ENCODE results near the gene DRAM1. TPM values are rescaled to one million over a fixed set of nuclear protein-coding genes. Genes with fewer than 3 reads are reported as not detected.

Gene DRAM1
- polyA plus RNA-seq, 1 experiment = 57.5 TPM

DNA sequence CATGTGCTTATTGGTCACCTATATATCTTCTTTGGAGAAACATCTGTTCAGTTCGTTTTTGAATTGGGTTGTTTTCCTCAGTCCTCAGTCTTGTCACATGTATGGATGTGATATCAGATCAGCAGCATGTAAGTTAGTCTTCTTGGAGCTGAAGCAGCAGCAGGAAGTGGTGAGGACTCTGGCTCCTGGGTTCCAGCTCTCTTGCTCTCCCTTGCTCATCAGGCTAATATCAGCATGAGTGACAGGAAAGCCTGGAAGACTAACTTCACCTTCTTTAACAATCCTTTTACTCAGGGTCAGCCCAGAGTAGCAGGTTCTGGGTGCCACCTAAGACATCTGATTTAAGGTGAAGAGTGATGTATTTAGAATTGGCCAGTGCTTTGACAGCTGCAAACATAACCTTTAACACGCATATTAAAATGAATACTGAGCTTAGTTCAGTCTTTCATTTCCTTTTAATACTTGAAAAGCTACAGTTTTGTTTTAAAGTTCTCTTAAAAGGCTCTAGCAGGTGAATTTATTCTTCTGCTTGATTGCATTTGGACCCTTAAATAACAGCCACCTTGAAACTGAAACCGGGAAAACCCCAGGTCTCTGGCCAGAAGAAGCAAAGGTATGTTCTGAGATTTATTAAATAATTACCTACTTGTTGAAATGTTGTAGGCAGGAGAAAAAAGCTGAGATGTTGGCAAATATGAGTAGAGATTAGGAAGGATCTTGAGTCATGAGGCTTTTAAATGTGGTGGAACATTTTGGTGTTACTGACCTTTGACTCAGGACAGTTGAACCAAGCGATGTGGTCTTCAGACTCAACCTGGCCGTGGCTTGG is 54.3 kb downstream of the DRAM1 start:
- TF ChIP-seq, protein P1, sequence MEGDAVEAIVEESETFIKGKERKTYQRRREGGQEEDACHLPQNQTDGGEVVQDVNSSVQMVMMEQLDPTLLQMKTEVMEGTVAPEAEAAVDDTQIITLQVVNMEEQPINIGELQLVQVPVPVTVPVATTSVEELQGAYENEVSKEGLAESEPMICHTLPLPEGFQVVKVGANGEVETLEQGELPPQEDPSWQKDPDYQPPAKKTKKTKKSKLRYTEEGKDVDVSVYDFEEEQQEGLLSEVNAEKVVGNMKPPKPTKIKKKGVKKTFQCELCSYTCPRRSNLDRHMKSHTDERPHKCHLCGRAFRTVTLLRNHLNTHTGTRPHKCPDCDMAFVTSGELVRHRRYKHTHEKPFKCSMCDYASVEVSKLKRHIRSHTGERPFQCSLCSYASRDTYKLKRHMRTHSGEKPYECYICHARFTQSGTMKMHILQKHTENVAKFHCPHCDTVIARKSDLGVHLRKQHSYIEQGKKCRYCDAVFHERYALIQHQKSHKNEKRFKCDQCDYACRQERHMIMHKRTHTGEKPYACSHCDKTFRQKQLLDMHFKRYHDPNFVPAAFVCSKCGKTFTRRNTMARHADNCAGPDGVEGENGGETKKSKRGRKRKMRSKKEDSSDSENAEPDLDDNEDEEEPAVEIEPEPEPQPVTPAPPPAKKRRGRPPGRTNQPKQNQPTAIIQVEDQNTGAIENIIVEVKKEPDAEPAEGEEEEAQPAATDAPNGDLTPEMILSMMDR (IDR thresholded peaks at IDR 0.05; ENCODE audit: low read depth, low read length) = no peak
- ChIA-PET CTCF (interaction anchor here (0.5 to 1.5 kb wide), 2 partner anchors 165 to 771 kb away, joined by 3 to 4 read pairs; no protein-coding TSS in a partner anchor), POLR2A (no interaction called here)
- Histone ChIP-seq H3K27me3 (ENCODE audit: control insufficient read depth, insufficient read depth, low read length) (no peaks in the 10 kb centered on the region), H3K27ac (ENCODE audit: low read depth, low read length) (no peak overlapping the region), H3K9me3 (ENCODE audit: control insufficient read depth, insufficient read depth, low read length) (no peaks in the 10 kb centered on the region), H3K4me3 (ENCODE audit: low read depth, low read length) (no peak overlapping the region)
- no peak for DNase-seq (ENCODE audit: low read depth, low spot score)

DNA sequence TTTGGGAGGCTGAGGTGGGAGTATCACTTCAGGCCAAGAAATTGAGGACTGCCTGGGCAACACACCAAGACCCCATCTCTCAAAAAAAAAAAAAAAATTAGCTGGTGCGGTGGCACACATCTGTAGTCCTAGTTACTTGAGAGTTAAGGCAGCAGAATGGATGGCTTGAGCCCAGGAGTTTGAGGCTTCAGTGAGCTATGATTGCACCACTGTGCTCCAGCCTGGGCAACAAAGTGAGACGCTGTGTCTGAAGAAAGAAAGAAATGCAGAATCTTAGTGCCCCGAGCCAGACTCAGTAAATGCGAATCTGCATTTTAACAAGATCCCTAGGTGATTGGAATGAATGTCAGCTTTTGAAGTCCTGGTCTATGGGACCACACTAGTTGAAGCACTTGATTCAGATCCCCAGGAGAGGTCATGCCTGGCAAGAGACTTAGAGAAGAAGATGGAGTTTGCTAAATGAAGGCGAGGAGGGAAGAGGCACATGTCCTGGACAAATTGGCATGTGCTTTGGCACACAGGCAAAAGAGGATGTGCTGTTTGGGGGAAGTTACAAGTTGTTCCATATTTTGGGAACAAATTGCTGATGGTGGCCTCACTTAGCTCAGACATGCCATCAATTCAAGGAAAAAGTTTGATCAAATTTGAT is 56.6 kb downstream of the DRAM1 start:
- Histone ChIP-seq H3K9me3 (ENCODE audit: control insufficient read depth, insufficient read depth, low read length) (no peaks in the 10 kb centered on the region), H3K4me3 (ENCODE audit: low read depth, low read length) (no peak overlapping the region), H3K27me3 (ENCODE audit: control insufficient read depth, insufficient read depth, low read length) (no peaks in the 10 kb centered on the region), H3K27ac (ENCODE audit: low read depth, low read length) (no peak overlapping the region)
- POLR2A ChIA-PET = no interaction called here
- DNase-seq (ENCODE audit: low read depth, low spot score) = no peak
- TF ChIP-seq, protein P1 (IDR thresholded peaks at IDR 0.05; ENCODE audit: low read depth, low read length) = no peak
- CTCF ChIA-PET = no interaction called here

DNA sequence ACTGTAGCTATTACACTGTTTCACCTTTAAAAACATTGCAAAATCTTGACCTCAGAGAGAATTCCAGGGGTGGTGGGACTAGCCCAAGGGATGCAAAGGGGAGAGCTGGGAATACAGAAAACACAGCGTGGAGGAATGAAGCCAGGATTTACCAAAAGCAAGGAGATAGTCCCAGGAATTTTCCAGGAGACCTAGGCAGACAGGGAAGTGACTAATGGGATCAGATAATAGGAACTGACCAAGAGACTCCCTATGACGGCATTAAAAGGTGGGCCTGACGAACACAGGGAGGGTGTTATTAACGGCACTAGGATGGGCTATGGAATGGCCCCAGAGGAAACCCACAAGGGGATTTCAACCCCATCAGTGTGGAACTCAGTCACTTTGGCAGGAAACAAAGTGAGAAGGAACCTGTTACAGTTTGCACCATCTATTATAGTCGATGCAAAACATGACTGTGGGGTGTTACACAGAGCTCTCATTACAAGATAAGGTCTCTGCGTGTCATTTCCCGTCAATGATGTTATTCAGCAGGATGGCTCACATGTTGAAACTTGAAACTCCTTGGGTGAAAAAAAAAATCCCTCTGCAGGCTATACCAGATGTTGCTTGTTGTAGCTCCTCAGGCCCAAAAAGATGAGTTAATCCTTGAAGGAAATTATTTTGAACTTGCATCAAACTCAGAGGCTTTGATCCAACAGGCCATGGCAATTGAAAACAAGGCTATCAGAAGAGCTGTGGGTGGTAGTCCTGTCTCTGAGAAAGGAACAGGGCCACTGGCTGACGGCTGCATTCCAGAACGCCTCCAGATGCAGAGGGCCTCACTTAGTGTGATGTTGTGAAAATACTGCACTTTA is 58.7 kb downstream of the DRAM1 start:
- peak; percentile 93 for DNase-seq (ENCODE audit: low read depth, low spot score)
- Histone ChIP-seq H3K27me3 (ENCODE audit: control insufficient read depth, insufficient read depth, low read length) (no peaks in the 10 kb centered on the region), H3K27ac (ENCODE audit: low read depth, low read length) (peak overlapping the region; percentile 96), H3K9me3 (ENCODE audit: control insufficient read depth, insufficient read depth, low read length) (no peaks in the 10 kb centered on the region), H3K4me3 (ENCODE audit: low read depth, low read length) (no peak overlapping the region)
- POLR2A ChIA-PET = interaction anchor here (0.6 to 1.1 kb wide), 4 partner anchors 9 to 650 kb away, joined by 3 to 4 read pairs (median 4); no protein-coding TSS in a partner anchor
- CTCF ChIA-PET = interaction anchor here (0.5 to 7.5 kb wide), 10 partner anchors 9 to 807 kb away, joined by 3 to 62 read pairs (median 3); no protein-coding TSS in a partner anchor
- TF ChIP-seq, protein P1 (IDR thresholded peaks at IDR 0.05; ENCODE audit: low read depth, low read length) = 0 out of 2 replicates have a peak, but pooled peaks have one; percentile 4

DNA sequence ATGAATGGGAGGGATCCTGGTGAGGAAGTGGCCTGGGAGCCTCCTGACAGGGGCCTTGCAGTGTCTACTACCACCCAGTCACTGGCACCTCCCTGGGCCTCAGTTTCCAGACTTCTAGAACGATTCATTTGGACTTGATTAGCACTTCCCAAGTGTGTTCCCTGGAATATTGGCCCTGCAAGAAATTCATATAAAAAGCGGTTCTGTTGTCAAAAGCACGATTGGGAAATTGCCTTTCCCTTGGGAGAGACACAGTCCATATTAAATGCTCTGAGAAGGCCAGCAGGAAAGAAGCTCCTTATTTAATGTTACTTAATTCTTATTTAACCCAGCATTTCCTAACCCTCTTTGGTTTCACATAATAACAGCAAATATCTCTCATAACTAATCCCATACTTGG is 61.9 kb downstream of the DRAM1 start:
- H3K27ac ChIP-seq (ENCODE audit: low read depth, low read length) = no peak overlapping the region
- ChIA-PET POLR2A (no interaction called here), CTCF (interaction anchor here (0.6 to 7.5 kb wide), 36 partner anchors 9 to 1609 kb away, joined by 3 to 62 read pairs (median 5); no protein-coding TSS in a partner anchor)
- TF ChIP-seq, protein P1 (IDR thresholded peaks at IDR 0.05; ENCODE audit: low read depth, low read length) = no peak
- no peaks in the 10 kb centered on the region for H3K27me3 ChIP-seq (ENCODE audit: control insufficient read depth, insufficient read depth, low read length)
- H3K9me3 ChIP-seq (ENCODE audit: control insufficient read depth, insufficient read depth, low read length) = no peaks in the 10 kb centered on the region
- H3K4me3 ChIP-seq (ENCODE audit: low read depth, low read length) = no peak overlapping the region
- no peak for DNase-seq (ENCODE audit: low read depth, low spot score)

Measured in AG04450 (cell line).